Breast epithelium (tissue), 4 donors: ENCODE measurements around the gene FAM20B. TPM values are rescaled to one million over a fixed set of nuclear protein-coding genes. Genes with fewer than 3 reads are reported as not detected.

Experiments
- DNase-seq, 2 donors: peaks; one replicate each; pipeline ENCODE4 v3.0.0-alpha.2; 2019; ENCODE audit warnings: low spot score in 2 of 2
- H3K27ac ChIP-seq, 2 donors: fragments of 200-600 bp; sonication (generic) in 1 of 2; one replicate each; pipeline ENCODE4 v1.5.1; 2016 to 2019; ENCODE audit warnings: mild to moderate bottlenecking in 1 of 2
- H3K27me3 ChIP-seq, 2 donors: fragments of 200-600 bp; sonication (generic) in 1 of 2; one replicate each; pipeline versions ENCODE4 v1.5.1 to v1.6.0; 2017 to 2019; ENCODE audit warnings: control low read depth in 1 of 2, mild to moderate bottlenecking in 1 of 2
- H3K36me3 ChIP-seq: fragments of 200-600 bp; one replicate; pipeline ENCODE4 v1.5.1; 2019
- H3K4me1 ChIP-seq, 2 donors: fragments of 200-600 bp; sonication (generic); one replicate each; pipeline ENCODE4 v1.5.1; 2016 to 2019; ENCODE audit warnings: control low read depth in 1 of 2
- H3K4me3 ChIP-seq, 3 donors: fragments of 200-600 bp; sonication (generic); 1 replicate in 2 of 3; 2 replicates in 1 of 3; pipeline ENCODE4 v1.5.1; 2016 to 2019; ENCODE audit warnings: mild to moderate bottlenecking in 3 of 3, moderate library complexity in 2 of 3
- H3K9me3 ChIP-seq, 2 donors: fragments of 200-600 bp; sonication (generic) in 1 of 2; one replicate each; pipeline ENCODE4 v1.5.1; 2016 to 2019; ENCODE audit warnings: control low read depth in 1 of 2
- CTCF ChIP-seq, 3 donors: fragments of 450-650 bp; IDR thresholded peaks; one replicate each; pipeline ENCODE4 v1.5.1; 2016 to 2017; ENCODE audit warnings: antibody characterized with exemption in 3 of 3, mild to moderate bottlenecking in 3 of 3, moderate library complexity in 3 of 3
- POLR2A ChIP-seq: fragments of 450-650 bp; IDR thresholded peaks from one replicate; pipeline ENCODE4 v1.6.1; 2016; ENCODE audit warnings: antibody characterized with exemption, mild to moderate bottlenecking, moderate library complexity
- POLR2AphosphoS5 ChIP-seq, 3 donors: sonication (generic); formaldehyde crosslinking; IDR thresholded peaks; one replicate each; pipeline ENCODE4 v1.6.1; 2017; ENCODE audit warnings: antibody characterized with exemption in 3 of 3
- intact Hi-C: fragments of 100-400 bp; cut with DNase I; formaldehyde crosslinking; loops from one replicate; pipeline ENCODE4 v1.15.1; 2023; ENCODE audit warnings: low total_unique reads
- total RNA-seq, 3 donors: library from RNA; depleted of rRNA; stranded (reverse); fragments of >200 nt; gene quantifications; one replicate each; pipeline ENCODE4 v1.1.0, GENCODE V29; 2016

Gene FAM20B
- total RNA-seq, 3 donors from 2014 or later: 24.3 to 28.8 (median 28.0) TPM

DNA sequence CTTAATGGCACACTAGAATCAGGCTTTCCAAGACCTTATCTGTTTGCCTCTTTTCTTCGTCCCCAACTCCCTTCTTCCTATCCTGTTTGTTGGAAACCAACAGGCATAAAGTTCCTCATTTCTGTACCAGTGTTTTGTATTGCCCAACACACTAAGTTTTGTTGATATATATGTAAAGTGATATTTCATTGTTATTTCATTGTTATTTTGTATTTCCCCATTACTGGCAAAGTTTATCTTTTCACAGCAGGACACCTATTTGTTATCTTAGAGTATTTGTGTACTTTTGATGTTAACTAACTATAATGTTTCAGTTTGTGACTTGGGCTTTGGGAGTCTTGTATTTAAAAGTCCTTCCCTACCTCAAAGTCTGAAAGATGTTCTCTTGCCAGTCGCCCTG, 27.1 kb downstream of the FAM20B start:
- Histone ChIP-seq H3K4me3 (no peak overlapping the region), H3K27ac (no peak overlapping the region), H3K36me3 (peaks cover 4% of the 10 kb centered on the region), H3K27me3 (no peaks in the 10 kb centered on the region), H3K4me1 (no peaks in the 10 kb centered on the region), H3K9me3 (no peaks in the 10 kb centered on the region)
- DNase-seq: no peak
- intact Hi-C loops: no loop called here
- no peak for TF ChIP-seq CTCF (IDR thresholded peaks at IDR 0.05)
- no peak for TF ChIP-seq POLR2AphosphoS5 (IDR thresholded peaks at IDR 0.05)
- no peak for TF ChIP-seq POLR2A

DNA sequence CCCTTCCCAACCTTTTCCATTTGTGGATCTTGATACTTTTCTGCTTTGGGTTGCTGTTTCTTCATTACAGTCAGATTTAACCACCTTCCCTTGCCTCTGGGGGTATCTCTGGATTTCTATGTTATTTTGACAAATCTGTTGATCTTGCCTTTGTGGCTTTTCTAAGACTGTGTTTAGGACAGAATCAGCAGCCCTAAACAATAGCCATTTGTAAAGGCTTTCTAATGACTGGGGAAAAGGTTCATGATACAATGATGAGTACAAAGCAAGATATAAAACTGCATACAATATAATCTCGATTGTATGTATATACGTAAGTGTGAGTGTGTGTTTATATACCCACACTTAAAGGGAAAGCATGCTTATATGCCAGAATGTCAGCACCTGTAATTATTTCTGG, 27.8 kb downstream of the FAM20B start:
- TF ChIP-seq POLR2AphosphoS5 (IDR thresholded peaks at IDR 0.05) (no peak), POLR2A (no peak), CTCF (IDR thresholded peaks at IDR 0.05) (no peak)
- H3K36me3 ChIP-seq: peaks cover 4% of the 10 kb centered on the region
- no peak overlapping the region for H3K27ac ChIP-seq
- H3K4me1 ChIP-seq: no peaks in the 10 kb centered on the region
- no peaks in the 10 kb centered on the region for H3K9me3 ChIP-seq
- no peak for DNase-seq
- intact Hi-C loops: no loop called here
- no peaks in the 10 kb centered on the region for H3K27me3 ChIP-seq
- no peak overlapping the region for H3K4me3 ChIP-seq

DNA sequence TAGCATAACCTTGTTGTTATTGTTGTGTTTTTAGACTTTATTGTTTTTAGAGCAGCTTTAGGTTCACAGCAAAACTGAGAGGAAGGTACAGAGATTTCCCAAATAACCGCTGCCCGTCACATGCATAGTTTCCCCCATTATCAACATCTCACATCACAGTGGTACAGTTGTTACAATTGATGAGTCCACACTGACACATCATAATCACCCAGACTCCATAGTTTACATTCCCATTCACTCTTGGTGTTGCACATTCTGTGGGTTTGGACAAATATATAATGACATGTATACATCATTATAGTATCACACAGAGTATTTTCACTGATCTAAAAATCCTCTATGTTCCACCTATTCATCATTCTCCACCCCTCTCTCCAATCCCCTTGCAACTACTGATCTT, 30.2 kb downstream of the FAM20B start:
- no peak overlapping the region for H3K4me3 ChIP-seq
- intact Hi-C loops: no loop called here
- TF ChIP-seq POLR2A (no peak), CTCF (IDR thresholded peaks at IDR 0.05) (no peak), POLR2AphosphoS5 (IDR thresholded peaks at IDR 0.05) (no peak)
- H3K9me3 ChIP-seq: no peaks in the 10 kb centered on the region
- H3K27me3 ChIP-seq: no peaks in the 10 kb centered on the region
- no peaks in the 10 kb centered on the region for H3K4me1 ChIP-seq
- H3K27ac ChIP-seq: no peak overlapping the region
- DNase-seq: no peak
- peaks cover 4% of the 10 kb centered on the region for H3K36me3 ChIP-seq

DNA sequence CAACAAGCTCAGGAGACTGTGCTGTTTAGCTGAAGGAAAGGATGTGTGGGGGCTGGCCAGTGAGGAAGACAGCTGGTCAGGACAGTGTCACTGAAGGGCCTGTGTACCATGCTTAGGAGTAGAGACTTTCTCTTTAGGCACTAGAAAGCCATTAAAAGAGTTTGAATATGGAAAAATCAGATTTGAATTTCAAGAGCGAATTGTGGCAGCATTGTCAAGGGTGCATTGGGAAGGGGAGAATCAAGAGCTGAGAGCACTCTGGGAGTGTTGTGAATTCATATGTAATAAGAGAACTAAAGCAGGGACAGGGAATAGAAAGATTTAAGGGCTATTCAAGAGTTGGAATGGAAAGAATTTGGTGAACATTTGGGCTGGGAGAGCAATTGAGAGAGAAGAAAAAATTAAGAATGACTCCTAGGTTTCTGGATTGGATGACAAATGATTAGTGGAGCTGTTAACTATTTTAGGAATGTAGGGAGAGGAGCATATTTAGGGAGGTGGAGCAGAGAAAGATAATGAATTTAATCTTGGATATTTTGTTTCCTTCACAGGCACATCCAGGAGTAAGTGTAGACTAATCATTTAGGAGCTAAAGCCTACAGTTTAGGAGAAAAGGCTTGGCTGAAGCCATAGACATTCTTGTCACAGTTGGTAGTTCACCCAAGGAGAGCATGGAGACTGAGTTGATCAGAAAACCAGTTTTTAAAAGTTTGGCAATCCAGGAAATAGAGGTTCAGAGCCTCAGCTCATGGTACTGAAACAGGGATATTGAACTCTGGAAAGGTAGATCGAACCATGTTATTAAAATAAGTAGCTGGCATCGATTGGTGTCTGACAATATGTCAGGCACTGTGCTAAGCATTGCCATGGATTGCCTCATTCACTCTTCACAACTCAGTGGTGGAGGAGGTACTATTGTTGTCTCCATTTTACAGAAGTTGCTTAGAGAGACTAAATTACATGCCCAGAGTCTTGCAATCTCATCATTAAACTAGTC, 33.1 kb downstream of the FAM20B start:
- Histone ChIP-seq H3K36me3 (no peaks in the 10 kb centered on the region), H3K4me3 (no peak overlapping the region), H3K27me3 (no peaks in the 10 kb centered on the region), H3K27ac (no peak overlapping the region), H3K4me1 (no peaks in the 10 kb centered on the region), H3K9me3 (no peaks in the 10 kb centered on the region)
- intact Hi-C loops: no loop called here
- DNase-seq: no peak
- TF ChIP-seq POLR2A (no peak), CTCF (IDR thresholded peaks at IDR 0.05) (no peak), POLR2AphosphoS5 (IDR thresholded peaks at IDR 0.05) (no peak)
